Peyer's patch (tissue), 4 donors: ENCODE results near the gene ISOC1.

Source experiments
- POLR2A ChIP-seq, 2 donors: fragments of 450-650 bp; IDR thresholded peaks; one replicate each; pipeline ENCODE4 v1.5.1; 2017; ENCODE audit warnings: antibody characterized with exemption in 2 of 2, mild to moderate bottlenecking in 2 of 2, moderate library complexity in 2 of 2
- TF ChIP-seq, protein P1 (sequence below), 6 experiments: fragments of 450-650 bp in 4 of 6; fragments of 200-600 bp in 2 of 6; sonication (generic) in 1 of 6; IDR thresholded peaks; one replicate each; pipeline ENCODE4 v1.5.1; 2017 to 2019; ENCODE audit warnings: antibody characterized with exemption in 6 of 6, mild to moderate bottlenecking in 3 of 6, moderate library complexity in 1 of 6

DNA sequence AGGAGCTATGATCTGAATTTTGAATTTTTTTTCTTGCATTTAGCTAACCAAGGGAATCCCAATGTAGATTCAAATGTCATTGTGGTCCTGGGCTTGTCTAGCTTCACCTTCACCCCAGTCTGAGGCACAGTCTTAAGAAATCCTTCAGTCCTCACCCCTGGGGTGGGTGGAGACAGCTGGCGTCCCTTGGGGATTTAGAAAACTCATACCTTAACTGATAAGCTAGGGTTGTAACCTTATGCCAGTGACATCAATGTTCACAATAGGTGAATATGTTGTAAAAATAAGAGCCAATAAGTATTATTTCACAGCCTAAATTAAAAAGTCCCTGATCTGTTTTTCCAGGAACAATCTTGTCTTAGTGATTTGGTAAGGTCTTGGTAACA is 4.6 kb downstream of the ISOC1 start:
- TF ChIP-seq, protein P1, sequence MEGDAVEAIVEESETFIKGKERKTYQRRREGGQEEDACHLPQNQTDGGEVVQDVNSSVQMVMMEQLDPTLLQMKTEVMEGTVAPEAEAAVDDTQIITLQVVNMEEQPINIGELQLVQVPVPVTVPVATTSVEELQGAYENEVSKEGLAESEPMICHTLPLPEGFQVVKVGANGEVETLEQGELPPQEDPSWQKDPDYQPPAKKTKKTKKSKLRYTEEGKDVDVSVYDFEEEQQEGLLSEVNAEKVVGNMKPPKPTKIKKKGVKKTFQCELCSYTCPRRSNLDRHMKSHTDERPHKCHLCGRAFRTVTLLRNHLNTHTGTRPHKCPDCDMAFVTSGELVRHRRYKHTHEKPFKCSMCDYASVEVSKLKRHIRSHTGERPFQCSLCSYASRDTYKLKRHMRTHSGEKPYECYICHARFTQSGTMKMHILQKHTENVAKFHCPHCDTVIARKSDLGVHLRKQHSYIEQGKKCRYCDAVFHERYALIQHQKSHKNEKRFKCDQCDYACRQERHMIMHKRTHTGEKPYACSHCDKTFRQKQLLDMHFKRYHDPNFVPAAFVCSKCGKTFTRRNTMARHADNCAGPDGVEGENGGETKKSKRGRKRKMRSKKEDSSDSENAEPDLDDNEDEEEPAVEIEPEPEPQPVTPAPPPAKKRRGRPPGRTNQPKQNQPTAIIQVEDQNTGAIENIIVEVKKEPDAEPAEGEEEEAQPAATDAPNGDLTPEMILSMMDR (IDR thresholded peaks at IDR 0.05), result no peak
- no peak for TF ChIP-seq POLR2A (IDR thresholded peaks at IDR 0.05)
